IPS DF 19.7 (cell line): ENCODE data around the gene PRCC.
"Not testable (repeated sequence)": the region's sequence is repeated elsewhere in the genome, so short reads cannot be mapped to it uniquely, and the experiment has no call there.

Source experiments
- DNase-seq: peaks from one replicate; pipeline ENCODE4 v3.0.0-alpha.2; 2013; ENCODE audit warnings: low read depth, low spot score

PRCC gene

GRCh38 chr1:156760796-156761104, 6.6 kb upstream of the PRCC start:
- DNase-seq, result no peak

- DNase-seq, result not testable (repeated sequence)
Measured at GRCh38 chr1:156765136-156765535, 2.2 kb upstream of the PRCC start.

GRCh38 chr1:156765666-156766065, 1.7 kb upstream of the PRCC start:
- no peak for DNase-seq

- no peak for DNase-seq
Measured at GRCh38 chr1:156766298-156767100, 836 bp upstream of the PRCC start.

- no peak for DNase-seq
Measured at GRCh38 chr1:156767879-156768604, 707 bp downstream of the PRCC start.

DNA sequence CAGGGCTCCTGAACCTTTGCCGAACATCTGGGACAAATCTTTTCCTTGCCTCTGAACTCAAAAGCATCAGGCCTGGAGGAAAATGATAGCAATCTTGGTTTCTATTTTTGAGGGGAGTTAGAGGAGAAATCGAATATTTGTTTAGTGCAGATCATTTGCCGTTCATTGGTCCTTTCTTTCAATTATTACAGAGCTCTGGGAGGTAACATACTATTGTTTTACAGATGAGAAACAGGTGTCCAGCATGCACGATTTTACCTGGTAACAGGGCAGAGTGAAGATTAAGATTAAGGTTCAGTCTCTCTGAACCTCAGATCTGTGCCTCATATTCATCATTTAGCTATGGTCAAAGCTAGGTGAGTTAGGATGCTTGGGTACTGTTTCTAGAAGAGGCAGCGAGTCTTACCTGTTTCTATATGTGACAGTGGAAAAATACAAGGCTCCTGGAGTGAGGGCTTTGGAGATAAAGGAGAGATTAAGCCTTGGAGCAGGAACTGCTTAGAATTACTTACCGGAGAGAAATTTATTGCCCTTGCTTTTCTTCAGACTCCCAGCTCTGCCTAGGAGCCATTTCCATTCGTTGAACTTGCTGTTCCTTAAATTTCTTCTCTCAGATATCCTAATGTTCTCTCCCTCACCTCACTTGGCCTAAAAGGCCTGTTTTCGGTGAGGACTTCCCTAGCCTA, 1.4 kb downstream of the PRCC start:
- no peak for DNase-seq

GRCh38 chr1:156772222-156772621, 4.9 kb downstream of the PRCC start:
- no peak for DNase-seq

DNA sequence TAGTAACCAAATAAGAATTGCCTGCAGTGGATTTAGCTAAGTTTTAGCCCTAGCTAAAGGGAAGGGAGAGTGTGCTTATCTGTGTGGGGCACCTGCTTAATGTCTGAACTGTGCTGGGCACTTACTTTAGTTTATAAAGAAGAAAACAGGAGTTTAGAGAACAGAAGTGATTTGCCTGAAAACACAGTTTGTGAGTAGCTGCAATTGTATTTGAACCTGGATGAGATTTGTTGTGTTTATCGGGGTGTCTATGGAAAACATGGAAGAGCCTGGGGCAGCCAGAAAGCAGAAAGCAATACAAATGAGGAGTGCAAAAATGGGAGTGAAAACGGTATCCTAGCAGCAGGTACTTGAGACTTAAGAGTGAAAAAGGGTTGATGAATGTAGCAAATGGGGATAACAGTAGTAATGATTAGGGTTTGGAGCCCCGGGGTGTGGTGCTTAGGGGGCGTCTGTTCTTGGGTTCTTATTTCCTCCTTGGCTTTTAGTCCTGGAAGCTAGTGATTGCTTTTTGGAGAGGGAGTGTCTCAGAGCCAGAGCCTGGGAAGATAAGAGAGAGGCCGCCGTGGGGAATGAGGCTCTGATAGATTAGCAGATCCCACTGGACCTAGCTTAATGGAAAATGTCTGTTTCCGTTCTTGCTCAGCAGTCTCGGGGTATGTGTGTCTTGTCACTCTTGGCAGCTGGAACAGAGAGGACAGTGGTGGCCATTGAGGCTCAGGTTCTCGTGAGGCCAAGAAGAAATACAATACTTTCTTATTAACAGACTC, 5.6 kb downstream of the PRCC start:
- DNase-seq, result no peak

DNA sequence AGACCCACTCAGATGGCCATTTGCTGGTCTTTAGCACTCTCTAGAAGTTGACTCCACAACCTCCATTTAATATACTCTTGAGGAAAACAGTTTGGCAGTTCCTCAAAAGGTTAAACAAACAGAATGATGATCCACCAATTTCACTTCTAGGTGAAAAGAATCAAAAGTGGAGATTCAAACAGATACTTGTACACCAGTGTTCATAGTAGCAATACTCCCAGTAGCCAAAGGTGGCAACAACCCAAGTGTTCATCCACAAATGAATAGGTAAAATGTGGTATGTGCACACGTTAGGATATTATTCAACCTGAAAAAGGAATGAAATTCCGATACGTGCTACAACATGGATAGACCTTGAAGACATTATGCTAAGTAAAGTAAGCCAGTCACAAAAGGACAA, 6.3 kb downstream of the PRCC start:
- no peak for DNase-seq

- DNase-seq, result no peak
Measured at GRCh38 chr1:156775799-156776198, 8.5 kb downstream of the PRCC start.

DNA sequence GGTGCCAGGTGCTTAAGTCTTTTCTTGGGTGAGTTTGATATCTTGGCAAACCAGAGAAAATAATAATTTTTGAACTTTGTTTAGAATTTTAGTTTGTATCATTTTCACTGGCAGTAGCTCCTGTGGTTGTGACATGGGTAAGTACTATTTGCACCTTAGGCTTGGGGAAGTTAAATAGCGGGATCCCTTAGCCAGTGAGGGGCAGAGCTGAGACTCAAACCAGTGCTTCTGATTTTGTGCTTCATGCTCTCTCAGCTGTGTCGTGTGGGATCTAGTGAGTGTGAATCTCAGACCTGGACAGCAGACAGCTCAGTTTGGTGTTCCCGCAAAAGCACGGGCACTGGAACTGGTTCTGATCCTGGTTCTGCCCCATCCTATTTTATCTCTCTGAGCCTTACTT, 9.6 kb downstream of the PRCC start:
- no peak for DNase-seq

GRCh38 chr1:156777573-156777972, 10.2 kb downstream of the PRCC start:
- no peak for DNase-seq

DNA sequence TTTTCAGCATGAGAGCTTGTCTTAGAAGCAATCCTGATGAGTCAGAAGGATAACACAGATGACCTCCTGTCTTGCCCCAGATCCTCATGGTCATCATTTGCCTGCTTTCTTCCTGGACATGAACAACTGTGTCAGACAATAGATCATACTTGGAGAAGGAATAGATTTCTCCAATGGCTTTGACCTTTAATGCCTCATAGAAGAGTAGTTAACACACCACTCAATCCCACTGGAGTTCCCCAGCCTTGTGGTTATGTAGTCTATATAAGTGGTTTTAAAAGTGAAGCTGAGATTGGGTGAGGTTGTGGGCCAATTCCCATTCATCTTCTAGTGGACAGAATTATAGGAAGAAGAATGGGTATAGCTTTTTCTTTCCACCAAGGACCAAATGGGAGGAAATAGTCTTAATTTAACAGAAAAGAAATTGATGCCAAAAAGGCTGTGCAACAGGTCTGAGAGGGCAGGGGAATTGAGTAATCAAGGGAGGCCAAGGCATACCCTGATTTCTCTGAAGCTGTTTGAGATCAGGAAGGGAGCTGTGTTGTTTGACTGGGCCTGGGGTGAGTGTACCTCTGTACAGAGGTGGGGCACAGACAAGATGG, 14.4 kb downstream of the PRCC start:
- DNase-seq, result no peak

- DNase-seq, result no peak
Measured at GRCh38 chr1:156785458-156785857, 18.1 kb downstream of the PRCC start.

GRCh38 chr1:156786640-156787039, 19.3 kb downstream of the PRCC start:
- no peak for DNase-seq

- DNase-seq, result no peak
Measured at GRCh38 chr1:156788136-156788535, 20.8 kb downstream of the PRCC start.

DNA sequence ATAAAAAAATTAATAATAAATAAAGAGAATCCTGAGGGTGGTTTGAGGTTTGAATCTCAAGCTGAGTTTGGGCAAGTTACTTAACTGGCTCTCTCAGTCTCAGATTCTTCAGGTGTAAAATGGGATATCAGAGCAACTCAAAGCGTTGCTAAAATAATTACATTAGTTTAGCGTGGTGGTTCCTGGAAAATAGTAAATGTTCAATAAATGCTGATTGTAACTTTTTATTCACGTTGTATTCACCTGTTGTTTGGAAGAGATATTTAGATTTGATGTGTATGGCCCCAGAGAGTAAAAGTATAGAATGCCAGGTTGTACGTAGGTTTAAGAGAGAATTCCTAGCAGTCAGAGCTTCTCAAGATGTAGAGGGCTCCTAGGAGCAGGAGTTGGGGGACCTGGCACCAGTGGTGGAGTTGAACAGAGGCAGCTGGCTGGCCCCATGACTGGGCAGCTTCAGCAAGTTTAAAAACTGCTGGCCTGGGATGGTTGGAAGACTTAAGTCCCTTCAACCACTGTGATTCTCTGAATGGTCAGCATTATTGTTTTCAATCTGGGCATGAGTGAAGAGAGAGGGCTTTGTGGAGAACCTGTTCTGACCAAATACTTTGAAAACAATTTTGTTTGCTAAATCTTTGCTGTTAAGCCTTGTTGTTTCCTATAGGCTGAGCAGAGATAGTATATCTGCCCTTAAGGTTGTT, 22.4 kb downstream of the PRCC start:
- no peak for DNase-seq

- no peak for DNase-seq
Measured at GRCh38 chr1:156794506-156795373, 27.4 kb downstream of the PRCC start.

GRCh38 chr1:156795374-156795733, 28.0 kb downstream of the PRCC start:
- DNase-seq, result no peak

DNA sequence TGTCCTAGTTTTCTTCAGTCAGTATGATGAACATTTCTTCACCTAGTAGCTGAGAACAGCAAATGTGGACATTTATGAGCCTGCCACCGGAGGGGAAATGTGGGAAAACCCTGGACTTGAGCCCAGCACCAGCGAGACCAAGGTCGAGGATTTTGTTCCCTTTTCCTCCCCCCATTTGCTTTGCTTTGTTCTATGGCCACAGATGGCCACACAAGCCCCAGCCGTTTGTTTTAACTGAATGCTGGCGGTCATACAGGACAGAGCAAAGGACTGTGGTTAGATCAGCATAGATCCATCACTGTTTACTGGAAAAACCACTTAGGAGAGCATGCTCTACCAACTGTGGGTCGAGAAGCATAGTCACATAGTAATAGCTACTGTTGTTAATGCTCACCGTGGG, 28.5 kb downstream of the PRCC start:
- no peak for DNase-seq
